Measurements from ENCODE around the gene POTEE.
"Not testable (repeated sequence)": the region's sequence is repeated elsewhere in the genome, so short reads cannot be mapped to it uniquely, and the experiment has no call there.

POTEE gene

DNA sequence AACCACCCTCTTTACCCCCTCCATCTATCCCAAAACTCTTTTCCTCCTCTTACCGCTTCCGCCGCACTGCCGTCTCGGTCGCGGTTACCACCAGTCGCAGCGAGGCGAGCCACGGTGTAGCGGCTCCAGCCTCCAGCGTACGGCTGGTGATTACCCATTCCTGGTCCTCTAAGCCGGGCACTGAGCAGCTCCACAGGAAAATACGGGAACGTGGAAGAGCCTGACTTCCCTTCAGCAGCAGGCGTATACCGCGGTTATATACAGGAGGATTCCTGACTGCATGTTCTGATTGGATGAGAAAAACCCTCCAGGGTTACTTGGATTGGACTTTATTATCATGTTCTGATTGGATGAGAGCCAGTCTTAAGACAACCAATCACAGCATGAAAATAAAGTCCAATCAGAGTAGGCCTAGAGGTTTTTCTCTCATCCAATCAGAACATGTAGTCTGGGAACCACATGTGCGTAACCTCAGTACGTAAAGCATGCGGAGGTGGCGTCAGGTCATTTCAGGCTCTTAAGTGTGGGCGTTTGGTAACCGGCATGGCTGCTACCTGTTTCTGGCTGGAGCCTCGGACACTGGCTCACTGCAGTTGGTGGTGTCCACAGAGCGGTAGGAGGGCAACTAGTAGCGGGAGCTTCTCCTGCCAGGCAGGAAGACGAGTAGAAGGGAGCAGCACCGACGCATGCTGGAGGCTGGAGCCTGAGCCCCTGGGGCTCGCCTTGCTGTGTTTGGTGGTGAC, at the start of gene POTEE:
POTEE (plus strand) TSS at position 507 of the 743 bp plus-strand sequence. CDS start 8,867 bp downstream, outside the sequence.
- in situ Hi-C loops (cut with MboI; ENCODE audit: low sequenced_read_pairs), result not testable (repeated sequence)

DNA sequence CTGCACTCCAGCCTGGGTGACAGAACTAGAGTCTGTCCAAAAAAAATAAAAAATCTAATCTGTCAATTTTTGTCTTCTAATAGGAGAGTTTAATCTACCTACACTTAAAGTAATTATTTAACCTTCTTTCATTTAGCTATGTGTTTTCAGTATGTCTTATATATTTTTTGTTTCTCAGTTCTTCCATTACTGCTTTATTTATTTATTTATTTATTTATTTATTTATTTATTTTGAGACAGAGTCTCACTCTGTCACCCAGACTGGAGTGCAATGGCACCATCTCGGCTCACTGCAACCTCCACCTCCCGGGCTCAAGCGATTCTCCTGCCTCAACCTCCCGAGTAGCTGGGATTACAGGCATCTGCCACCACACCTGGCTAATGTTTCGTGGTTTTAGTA, 43.8 kb upstream of the POTEE start:
- in situ Hi-C loops (cut with MboI; ENCODE audit: low sequenced_read_pairs), result not testable (repeated sequence)

DNA sequence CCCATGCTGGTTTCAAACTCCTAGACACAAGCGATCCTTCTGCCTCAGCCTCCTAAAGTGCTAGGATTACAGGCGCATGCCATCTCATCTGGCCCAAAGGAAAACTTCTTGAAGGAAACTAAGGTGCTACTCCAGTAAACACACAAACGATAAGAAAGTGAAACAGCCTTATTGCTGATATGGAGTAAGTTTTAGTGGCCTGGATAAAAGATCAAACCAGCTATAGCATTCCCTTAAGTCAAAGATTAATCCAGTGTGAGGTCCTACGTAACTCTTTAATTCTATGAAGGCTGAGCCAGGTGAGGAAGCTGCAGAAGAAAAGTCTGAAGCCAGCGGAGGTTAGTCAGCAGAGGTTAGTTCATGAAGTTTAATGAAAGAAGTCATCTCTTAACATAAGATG, 40.8 kb upstream of the POTEE start:
- in situ Hi-C loops (cut with MboI; ENCODE audit: low sequenced_read_pairs), result no loop called here

DNA sequence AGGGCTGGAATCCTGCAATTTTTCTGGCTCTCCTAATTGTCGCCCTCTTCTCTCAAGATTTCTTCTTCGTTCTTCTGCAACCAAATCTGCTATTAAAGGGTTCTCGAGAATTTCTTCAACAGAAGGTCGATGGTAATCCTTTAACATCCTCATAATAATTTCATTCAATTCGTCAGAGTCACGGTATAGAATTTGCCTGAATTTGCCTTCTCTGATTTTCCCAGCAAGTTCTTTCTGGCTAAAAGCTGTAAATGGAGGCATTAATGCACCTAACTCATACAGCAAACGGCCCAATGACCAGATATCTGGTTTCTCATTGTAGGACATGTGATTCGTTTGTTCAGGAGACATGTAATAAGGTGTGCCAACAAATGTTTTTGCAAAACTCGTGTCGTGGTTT, 31.3 kb upstream of the POTEE start:
- in situ Hi-C loops (cut with MboI; ENCODE audit: low sequenced_read_pairs), result not testable (repeated sequence)

DNA sequence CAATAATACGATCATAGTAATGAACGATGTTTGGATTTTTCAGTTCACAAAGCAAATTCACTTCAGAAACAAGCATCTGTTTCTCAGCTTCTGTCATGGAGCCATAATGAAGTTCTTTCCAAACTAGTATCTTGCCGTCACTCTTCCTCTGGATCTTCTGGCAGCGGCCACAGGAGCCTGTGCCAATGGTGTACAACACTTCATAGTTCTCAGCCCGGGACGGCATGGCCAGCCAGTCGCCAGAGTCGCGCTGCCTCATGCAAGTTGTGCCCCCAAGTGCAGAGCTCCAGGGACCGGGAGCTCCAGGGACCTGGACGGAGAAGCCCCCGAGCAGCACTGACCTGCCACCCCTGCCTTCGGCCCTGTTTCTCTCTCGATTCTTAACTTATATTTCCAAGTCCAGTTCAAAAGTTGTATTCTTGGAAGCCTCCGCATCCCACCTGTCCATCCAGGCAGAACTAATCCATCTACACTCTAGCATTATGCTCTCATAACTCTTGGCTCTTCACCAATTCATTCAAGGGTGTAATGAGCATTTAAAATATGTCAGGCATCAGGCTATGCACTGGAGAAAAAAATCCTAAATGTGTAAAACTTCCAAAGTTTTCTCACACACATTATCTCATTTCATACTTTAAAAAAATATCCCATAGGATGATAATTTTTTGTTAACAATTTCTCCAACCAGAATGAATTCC, 30.5 kb upstream of the POTEE start:
- in situ Hi-C loops (cut with MboI; ENCODE audit: low sequenced_read_pairs), result not testable (repeated sequence)

DNA sequence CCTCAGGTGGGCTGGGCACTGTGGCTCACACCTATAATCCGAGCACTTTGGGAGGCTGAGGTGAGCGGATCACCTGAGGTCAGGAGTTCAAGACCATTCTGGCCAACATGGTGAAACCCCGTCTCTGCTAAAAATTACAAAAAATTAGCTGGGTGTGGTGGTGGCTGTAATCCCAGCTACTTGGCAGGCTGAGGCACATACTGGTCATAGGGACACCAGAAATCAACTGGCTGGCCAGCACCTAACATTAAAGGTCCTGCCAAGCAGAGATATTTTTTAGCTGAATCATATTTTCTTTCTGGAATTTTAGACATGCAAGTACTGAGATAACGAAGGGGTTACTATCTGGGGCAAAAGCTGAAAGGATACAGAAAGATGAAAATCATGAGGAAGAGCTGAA, 27.9 kb upstream of the POTEE start:
- in situ Hi-C loops (cut with MboI; ENCODE audit: low sequenced_read_pairs), result not testable (repeated sequence)

DNA sequence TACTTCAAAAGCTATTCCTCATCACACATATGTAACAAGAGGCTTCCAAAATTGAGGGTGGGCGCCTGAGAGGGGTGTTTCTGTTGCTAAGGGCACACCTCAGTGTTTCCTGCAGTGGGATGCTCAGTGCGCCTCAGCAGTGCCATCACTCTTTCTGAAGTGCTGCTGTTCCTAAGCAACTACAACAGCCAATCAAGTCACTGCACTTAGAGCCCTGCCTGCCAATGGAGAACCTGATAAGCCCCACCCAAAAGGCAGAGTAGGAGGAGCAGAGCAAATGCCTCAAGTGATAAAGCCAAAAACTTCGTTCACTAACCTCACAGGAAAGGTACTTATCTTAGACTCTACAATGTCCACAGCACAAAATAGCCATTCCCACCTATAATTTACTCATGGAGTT, 15.9 kb upstream of the POTEE start:
- in situ Hi-C loops (cut with MboI; ENCODE audit: low sequenced_read_pairs), result not testable (repeated sequence)

DNA sequence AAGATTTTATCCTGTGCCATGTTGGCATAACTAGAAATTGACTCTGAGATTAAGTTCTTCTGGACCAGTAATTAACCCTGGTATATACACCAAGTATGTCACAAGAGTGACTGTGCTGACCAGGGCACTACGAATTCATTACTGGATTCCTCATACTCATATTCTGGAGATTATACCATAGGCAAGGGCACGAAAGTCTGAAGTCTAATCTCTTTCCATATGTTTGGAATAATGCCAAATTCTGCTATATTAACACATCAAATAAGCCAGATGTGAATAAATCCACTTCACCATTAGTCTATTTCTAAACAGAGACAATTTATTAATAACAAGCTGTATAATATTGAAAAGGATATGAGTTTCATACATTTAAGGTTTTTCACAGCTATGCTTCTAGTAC, 13.2 kb upstream of the POTEE start:
- in situ Hi-C loops (cut with MboI; ENCODE audit: low sequenced_read_pairs), result not testable (repeated sequence)

DNA sequence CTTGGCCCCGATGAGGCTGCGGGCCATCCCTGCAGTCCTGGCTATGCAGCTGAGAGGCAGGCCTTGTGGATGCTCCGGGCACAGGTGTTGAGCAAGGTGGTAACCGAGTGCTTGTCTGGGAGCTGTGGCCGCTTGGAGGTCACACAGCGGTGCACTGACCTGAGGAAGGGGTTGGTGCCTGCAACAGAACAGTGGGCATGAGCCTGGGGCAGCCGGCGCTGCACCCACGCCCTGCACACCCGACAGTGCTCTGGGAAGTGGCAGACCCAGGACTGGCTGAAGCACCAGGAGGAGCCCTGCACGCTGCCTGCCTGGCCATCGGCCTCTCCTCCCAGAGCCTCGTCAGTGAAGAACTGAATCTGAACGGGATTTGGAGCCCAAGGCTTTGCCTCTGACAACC, 8.2 kb upstream of the POTEE start:
- in situ Hi-C loops (cut with MboI; ENCODE audit: low sequenced_read_pairs), result no loop called here

DNA sequence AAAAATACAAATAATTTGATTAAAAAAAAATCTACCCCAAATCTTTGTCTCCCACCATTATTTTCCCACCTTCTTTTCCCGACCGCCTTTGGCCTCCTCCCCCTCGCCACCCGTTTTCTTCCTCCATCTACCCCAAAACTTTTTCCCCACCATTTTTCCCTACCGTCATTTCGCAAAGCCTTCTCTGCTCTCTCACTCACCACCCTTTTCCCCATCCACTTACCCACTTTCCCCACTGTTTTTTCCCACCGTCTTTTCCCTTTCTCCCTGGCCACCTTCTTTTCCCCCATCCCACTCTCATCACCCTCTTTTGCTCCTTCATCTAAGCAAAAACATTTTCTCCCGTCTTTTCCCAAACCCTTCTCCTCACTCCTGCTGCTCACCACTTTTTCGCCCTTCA, 1.5 kb upstream of the POTEE start:
- in situ Hi-C loops (cut with MboI; ENCODE audit: low sequenced_read_pairs), result not testable (repeated sequence)

DNA sequence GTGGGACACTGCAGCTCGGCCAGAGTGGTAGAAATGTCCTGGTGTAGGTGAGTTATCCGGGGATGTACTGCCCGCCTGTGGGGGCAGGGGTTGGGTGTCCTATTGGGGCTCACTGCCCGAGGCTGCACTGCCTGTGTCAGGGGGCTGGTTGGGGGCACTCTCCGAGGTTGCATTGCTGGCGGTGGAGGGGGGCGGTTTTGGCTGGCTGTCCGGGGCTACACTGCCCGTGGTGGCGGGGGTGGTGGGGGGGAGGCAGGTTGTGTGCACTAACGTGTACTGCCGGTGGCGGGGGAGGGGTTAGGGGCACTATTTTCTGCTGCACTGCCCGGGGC, 403 bp downstream of the POTEE start:
- in situ Hi-C loops (cut with MboI; ENCODE audit: low sequenced_read_pairs), result not testable (repeated sequence)

DNA sequence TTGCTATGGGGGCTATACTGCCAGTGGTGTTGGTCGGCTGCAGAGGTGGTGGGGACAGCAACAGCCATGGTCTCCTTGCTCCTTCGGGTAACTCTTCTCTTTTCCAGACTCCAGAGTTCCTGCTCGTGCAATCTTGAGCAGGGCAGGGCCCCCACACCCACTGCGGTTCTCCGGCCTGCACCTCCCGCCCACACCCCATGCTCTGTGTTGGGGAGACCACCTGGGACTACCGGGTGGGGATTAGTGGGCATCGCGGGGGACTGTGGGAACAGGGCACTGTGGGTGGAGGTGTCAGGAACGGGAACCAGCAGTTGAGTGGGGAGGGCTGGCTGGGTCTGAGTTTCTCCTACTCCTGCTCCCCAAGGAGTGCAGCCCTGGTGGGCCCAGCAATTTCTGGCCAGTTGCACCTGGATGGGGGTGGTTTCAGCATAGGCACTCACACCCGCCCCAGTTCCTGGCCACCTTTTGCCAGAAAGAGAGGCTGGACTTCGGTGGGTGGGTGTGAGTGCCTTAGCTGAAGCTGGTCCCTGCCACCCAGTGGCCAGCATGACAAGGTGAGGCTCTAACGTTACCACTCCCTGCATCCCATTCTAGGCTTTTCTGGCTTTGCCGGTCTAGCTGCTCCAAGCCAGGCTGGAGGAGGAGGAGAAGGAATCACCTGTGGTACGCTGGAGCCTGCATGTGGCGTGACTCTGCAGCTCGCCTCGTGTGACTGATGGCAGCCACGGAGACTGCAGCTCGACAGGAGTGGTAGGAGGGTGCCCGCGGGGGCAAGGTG, 1.3 kb downstream of the POTEE start:
- in situ Hi-C loops (cut with MboI; ENCODE audit: low sequenced_read_pairs), result not testable (repeated sequence)

DNA sequence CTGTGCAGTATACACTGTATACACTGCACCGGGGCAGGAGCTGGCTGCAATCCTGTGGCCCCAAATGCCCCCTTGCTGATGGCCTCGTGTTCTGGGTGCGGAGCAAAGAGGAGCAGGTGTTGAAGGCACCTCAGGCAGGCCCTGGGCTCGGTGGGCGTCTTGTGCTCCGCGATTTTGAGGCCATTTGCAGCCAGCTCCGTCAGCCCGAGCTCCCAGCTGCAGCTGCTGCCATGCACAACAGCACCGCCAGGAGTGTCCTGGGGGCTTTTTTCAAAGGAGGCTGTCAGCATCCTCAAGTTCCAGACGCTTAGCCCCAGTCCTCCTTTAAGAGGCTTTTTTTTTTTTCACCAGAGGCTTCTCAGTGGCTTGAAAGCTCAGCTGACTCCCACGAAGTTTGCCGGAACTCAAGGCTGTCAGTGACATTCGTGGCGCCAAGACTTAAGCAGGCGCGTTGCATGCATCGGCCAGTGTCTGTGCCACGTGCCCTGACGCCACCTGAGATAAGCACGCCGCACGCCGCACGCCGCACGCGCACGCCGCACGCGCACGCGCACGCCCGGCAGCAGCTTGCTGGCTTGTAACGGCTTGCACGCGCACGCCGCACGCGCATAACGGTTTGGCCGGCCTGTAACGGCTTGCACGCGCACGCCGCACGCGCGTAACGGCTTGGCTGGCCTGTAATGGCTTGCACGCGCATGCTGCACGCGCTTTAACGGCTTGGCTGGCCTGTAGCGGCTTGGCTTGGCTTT, 8.1 kb downstream of the POTEE start:
- in situ Hi-C loops (cut with MboI; ENCODE audit: low sequenced_read_pairs), result not testable (repeated sequence)

DNA sequence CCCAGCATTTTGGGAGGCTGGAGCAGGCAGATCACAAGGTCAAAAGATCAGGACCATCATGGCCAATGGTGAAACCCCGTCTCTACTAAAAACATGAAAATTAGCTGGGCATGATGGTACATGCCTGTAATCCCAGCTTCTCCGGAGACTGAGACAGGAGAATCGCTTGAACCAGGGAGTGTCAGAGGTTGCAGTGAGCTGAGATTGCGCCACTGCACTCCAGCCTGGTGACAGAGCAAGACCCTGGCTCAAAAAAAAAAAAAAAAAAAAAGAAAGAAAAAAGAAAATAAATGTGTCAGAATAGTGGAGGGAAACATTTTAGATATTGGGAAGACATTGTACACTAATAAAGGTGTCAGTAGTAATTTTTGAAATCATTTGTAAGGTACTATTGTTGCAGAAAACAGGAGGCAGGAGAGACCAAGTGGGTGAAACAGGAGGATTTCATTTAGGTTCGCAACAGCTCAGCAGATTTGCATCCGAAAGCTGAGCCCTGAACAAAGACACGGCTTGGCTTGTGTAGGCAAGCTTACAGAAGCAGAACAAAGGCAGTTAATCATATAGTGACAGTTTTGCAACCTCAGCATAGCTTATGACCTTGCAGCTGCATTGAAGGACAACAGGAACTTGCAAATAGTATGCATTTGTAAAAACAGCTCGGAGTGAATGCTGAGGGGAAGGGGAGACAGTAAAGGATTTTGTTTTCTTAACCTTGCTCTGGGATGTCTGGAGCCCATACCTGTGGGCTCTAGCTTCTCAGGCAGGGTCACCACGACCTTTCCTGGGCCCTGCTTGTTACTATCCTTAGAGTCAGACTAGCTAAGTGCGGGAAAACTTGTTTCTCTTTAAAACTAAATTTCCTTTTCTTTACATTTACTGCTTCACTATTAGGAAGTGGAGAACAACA, 26.5 kb downstream of the POTEE start:
- in situ Hi-C loops (cut with MboI; ENCODE audit: low sequenced_read_pairs), result not testable (repeated sequence)

Data from HL-60/S4 (cell line).